ENCODE measurements around the gene CDC42. TPM values are rescaled to one million over a fixed set of nuclear protein-coding genes. Genes with fewer than 3 reads are reported as not detected.
"Not testable (repeated sequence)": the region's sequence is repeated elsewhere in the genome, so short reads cannot be mapped to it uniquely, and the experiment has no call there.

The CDC42 gene
- total RNA-seq, 1 experiment from 2014 or later, result 133 TPM

GRCh38 chr1:22012752-22013151 is 39.8 kb upstream of the CDC42 start:
- BruUV-seq (replicated peaks); intact Hi-C loops (cut with micrococcal nuclease): not testable (repeated sequence)

GRCh38 chr1:22014575-22015206 is 37.8 kb upstream of the CDC42 start:
- BruUV-seq (replicated peaks); H3K4me3 Mint-ChIP-seq (ENCODE audit: unreplicated experiment); H3K36me3 Mint-ChIP-seq (ENCODE audit: insufficient read depth, unreplicated experiment); DNase-seq (ENCODE audit: unreplicated experiment); intact Hi-C loops (cut with micrococcal nuclease); POLR2A ChIA-PET; H3K27me3 Mint-ChIP-seq (ENCODE audit: insufficient read depth, unreplicated experiment); H3K9me3 Mint-ChIP-seq (ENCODE audit: unreplicated experiment); H3K4me1 Mint-ChIP-seq (ENCODE audit: insufficient read depth, unreplicated experiment); H3K27ac Mint-ChIP-seq (ENCODE audit: low read depth, unreplicated experiment); CTCF ChIA-PET: not testable (repeated sequence)

More at GRCh38 chr1:22012752-22013151, 39.8 kb upstream of the CDC42 start:
- H3K27ac Mint-ChIP-seq (ENCODE audit: low read depth, unreplicated experiment); H3K4me3 Mint-ChIP-seq (ENCODE audit: unreplicated experiment); H3K4me1 Mint-ChIP-seq (ENCODE audit: insufficient read depth, unreplicated experiment); H3K27me3 Mint-ChIP-seq (ENCODE audit: insufficient read depth, unreplicated experiment); H3K9me3 Mint-ChIP-seq (ENCODE audit: unreplicated experiment); POLR2A ChIA-PET; CTCF ChIA-PET; DNase-seq (ENCODE audit: unreplicated experiment); H3K36me3 Mint-ChIP-seq (ENCODE audit: insufficient read depth, unreplicated experiment): not testable (repeated sequence)

GRCh38 chr1:22018583-22019559 is 33.6 kb upstream of the CDC42 start:
- intact Hi-C loops (cut with micrococcal nuclease), result no loop called here
- H3K36me3 Mint-ChIP-seq (ENCODE audit: insufficient read depth, unreplicated experiment), result peaks cover 5% of the 10 kb centered on the region
- DNase-seq (ENCODE audit: unreplicated experiment), result peak; percentile 90
- peaks cover 15% of the 10 kb centered on the region for H3K4me1 Mint-ChIP-seq (ENCODE audit: insufficient read depth, unreplicated experiment)
- peak; percentile 8 for TF ChIP-seq CTCF (IDR thresholded peaks at IDR 0.05; ENCODE audit: unreplicated experiment)
- ChIA-PET CTCF (interaction anchor here (0.6 to 0.7 kb wide), 6 partner anchors 9 to 1146 kb away, joined by 3 to 6 read pairs (median 3); partner anchors contain the start of gene CELA3A), POLR2A (interaction anchor here (0.7 to 0.9 kb wide), 5 partner anchors 35 to 139 kb away, joined by 3 read pairs; no protein-coding TSS in a partner anchor)
- no peaks in the 10 kb centered on the region for H3K27me3 Mint-ChIP-seq (ENCODE audit: insufficient read depth, unreplicated experiment)
- H3K27ac Mint-ChIP-seq (ENCODE audit: low read depth, unreplicated experiment), result no peak overlapping the region
- BruUV-seq (replicated peaks), result no TSS peak
- H3K9me3 Mint-ChIP-seq (ENCODE audit: unreplicated experiment), result no peaks in the 10 kb centered on the region
- H3K4me3 Mint-ChIP-seq (ENCODE audit: unreplicated experiment), result no peak overlapping the region

DNA sequence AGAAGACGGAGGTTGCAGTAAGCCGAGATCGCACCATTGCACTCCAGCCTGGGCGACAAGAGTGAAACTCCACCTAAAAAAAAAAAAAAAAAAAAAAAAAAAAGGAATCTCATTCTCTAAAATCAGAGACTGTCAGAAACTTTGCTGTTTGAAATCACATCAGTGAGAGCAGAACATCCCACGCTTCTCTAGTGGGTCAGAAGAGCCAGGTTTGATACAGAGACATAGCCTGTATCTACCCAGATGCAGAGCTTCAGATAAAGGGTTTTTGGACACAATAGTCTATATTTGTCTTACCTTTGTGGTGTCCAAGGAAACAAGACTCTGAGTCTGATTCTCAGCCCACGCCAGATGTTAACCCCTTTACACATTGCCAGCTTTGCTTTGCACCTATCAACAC is 31.4 kb upstream of the CDC42 start:
- CTCF ChIA-PET, result interaction anchor here (0.9 to 1.8 kb wide), 2 partner anchors 64 to 70 kb away, joined by 3 to 8 read pairs; no protein-coding TSS in a partner anchor
- POLR2A ChIA-PET, result interaction anchor here (0.6 kb wide), 1 partner anchor 31 kb away, joined by 4 read pairs; the partner anchor contains the start of gene CDC42
- Mint-ChIP-seq H3K27ac (ENCODE audit: low read depth, unreplicated experiment) (no peak overlapping the region), H3K9me3 (ENCODE audit: unreplicated experiment) (no peaks in the 10 kb centered on the region), H3K36me3 (ENCODE audit: insufficient read depth, unreplicated experiment) (peaks cover 5% of the 10 kb centered on the region), H3K27me3 (ENCODE audit: insufficient read depth, unreplicated experiment) (no peaks in the 10 kb centered on the region), H3K4me3 (ENCODE audit: unreplicated experiment) (no peak overlapping the region), H3K4me1 (ENCODE audit: insufficient read depth, unreplicated experiment) (peaks cover 20% of the 10 kb centered on the region)
- DNase-seq (ENCODE audit: unreplicated experiment), result no peak
- intact Hi-C loops (cut with micrococcal nuclease), result loop anchor here (5.0 kb wide), 1 partner anchor 319 kb away; no protein-coding TSS in a partner anchor
- BruUV-seq (replicated peaks), result no TSS peak
- TF ChIP-seq CTCF (IDR thresholded peaks at IDR 0.05; ENCODE audit: unreplicated experiment), result no peak
